Kidney capillary endothelial cell (primary cell): ENCODE measurements around the gene PEPD.

ENCODE experiments used
- DNase-seq: peaks from one replicate; pipeline ENCODE4 v3.0.0-alpha.2; 2018; ENCODE audit warnings: low spot score

The PEPD gene

GRCh38 chr19:33395561-33396550 lies 125.7 kb downstream of the PEPD start:
- DNase-seq = no peak

GRCh38 chr19:33394723-33395560 lies 126.6 kb downstream of the PEPD start:
- peak; percentile 17 for DNase-seq

- no peak for DNase-seq
Measured at GRCh38 chr19:33394006-33394722, 127.4 kb downstream of the PEPD start.

- no peak for DNase-seq
Measured at GRCh38 chr19:33393286-33394005, 128.1 kb downstream of the PEPD start.

GRCh38 chr19:33392341-33393285 lies 129.0 kb downstream of the PEPD start:
- no peak for DNase-seq

GRCh38 chr19:33391631-33392249 lies 129.9 kb downstream of the PEPD start:
- DNase-seq = no peak

GRCh38 chr19:33390908-33391630 lies 130.5 kb downstream of the PEPD start:
- no peak for DNase-seq

GRCh38 chr19:33390101-33390907 lies 131.3 kb downstream of the PEPD start:
- no peak for DNase-seq

- DNase-seq = no peak
Measured at GRCh38 chr19:33389421-33390100, 132.0 kb downstream of the PEPD start.

GRCh38 chr19:33388725-33389420 lies 132.7 kb downstream of the PEPD start:
- DNase-seq = no peak

GRCh38 chr19:33388231-33388724 lies 133.3 kb downstream of the PEPD start:
- no peak for DNase-seq

GRCh38 chr19:33387351-33388230 lies 134.0 kb downstream of the PEPD start:
- DNase-seq = no peak

GRCh38 chr19:33386361-33386858 lies 135.2 kb downstream of the PEPD start:
- DNase-seq = no peak

GRCh38 chr19:33385956-33386355 lies 135.6 kb downstream of the PEPD start:
- no peak for DNase-seq

GRCh38 chr19:33384983-33385382 lies 136.6 kb downstream of the PEPD start:
- no peak for DNase-seq
